Measurements from ENCODE around the gene SUSD2.

The SUSD2 gene

DNA sequence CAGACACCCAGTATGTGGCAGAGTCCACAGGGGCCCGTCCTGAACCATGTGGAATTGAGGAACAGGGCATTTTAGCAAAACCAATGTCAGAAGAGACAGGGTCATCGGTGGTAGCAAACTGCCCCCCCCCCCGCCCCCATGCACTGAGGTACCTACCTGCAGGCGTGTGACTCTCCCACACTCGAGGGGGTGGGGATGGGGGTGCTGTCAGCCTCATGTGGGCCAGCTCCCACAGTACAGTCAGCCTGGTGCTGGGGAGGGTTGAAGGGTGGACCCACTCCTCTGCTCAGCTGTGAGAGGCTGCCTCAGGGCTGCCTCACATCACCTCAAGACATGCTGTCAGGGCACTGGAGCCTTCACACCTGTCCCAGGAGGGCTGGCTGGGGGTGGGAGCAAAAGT, 10.7 kb upstream of the SUSD2 start:
- TF ChIP-seq SNAI2 (CRISPR knock-in tag; IDR thresholded peaks at IDR 0.05) (no peak), ESRRG (CRISPR knock-in tag; IDR thresholded peaks at IDR 0.05) (no peak)
- no peak for ATAC-seq

DNA sequence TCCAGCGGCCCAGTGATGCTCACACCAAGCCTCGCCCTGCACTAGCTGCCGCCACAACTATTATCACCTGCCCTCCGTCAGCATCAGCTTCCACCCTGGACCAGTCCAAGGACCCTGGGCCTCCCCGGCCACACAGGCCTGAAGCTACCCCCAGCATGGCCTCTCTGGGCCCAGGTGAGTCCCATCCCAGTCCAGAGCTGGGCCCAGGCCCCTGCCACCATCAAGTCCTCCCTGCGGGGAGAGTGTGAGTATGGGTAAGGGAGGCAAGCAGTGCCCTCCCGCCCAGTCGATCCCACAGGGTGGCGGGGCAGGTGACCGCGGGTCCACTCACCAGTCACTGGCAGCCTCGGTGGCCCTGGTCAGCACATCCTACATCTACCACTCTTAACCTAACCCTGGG, 9.5 kb upstream of the SUSD2 start:
- no peak for ATAC-seq
- TF ChIP-seq PPARA (CRISPR knock-in tag; IDR thresholded peaks at IDR 0.05; ENCODE audit: borderline replicate concordance) (no peak), TCF4 (CRISPR knock-in tag; IDR thresholded peaks at IDR 0.05; ENCODE audit: borderline replicate concordance) (no peak), ZNF8 (CRISPR knock-in tag; IDR thresholded peaks at IDR 0.05) (no peak), OSR1 (CRISPR knock-in tag; IDR thresholded peaks at IDR 0.05) (no peak), ZFP30 (CRISPR knock-in tag; IDR thresholded peaks at IDR 0.05) (no peak), SNAI2 (CRISPR knock-in tag; IDR thresholded peaks at IDR 0.05) (no peak)
- TF ChIP-seq, protein P1, sequence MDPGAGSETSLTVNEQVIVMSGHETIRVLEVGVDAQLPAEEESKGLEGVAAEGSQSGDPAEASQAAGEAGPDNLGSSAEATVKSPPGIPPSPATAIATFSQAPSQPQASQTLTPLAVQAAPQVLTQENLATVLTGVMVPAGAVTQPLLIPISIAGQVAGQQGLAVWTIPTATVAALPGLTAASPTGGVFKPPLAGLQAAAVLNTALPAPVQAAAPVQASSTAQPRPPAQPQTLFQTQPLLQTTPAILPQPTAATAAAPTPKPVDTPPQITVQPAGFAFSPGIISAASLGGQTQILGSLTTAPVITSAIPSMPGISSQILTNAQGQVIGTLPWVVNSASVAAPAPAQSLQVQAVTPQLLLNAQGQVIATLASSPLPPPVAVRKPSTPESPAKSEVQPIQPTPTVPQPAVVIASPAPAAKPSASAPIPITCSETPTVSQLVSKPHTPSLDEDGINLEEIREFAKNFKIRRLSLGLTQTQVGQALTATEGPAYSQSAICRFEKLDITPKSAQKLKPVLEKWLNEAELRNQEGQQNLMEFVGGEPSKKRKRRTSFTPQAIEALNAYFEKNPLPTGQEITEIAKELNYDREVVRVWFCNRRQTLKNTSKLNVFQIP (CRISPR knock-in tag; IDR thresholded peaks at IDR 0.05; ENCODE audit: borderline replicate concordance, low read depth) = no peak
- TF ChIP-seq, protein P2, sequence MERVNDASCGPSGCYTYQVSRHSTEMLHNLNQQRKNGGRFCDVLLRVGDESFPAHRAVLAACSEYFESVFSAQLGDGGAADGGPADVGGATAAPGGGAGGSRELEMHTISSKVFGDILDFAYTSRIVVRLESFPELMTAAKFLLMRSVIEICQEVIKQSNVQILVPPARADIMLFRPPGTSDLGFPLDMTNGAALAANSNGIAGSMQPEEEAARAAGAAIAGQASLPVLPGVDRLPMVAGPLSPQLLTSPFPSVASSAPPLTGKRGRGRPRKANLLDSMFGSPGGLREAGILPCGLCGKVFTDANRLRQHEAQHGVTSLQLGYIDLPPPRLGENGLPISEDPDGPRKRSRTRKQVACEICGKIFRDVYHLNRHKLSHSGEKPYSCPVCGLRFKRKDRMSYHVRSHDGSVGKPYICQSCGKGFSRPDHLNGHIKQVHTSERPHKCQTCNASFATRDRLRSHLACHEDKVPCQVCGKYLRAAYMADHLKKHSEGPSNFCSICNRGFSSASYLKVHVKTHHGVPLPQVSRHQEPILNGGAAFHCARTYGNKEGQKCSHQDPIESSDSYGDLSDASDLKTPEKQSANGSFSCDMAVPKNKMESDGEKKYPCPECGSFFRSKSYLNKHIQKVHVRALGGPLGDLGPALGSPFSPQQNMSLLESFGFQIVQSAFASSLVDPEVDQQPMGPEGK (CRISPR knock-in tag; IDR thresholded peaks at IDR 0.05; ENCODE audit: borderline replicate concordance) = no peak

DNA sequence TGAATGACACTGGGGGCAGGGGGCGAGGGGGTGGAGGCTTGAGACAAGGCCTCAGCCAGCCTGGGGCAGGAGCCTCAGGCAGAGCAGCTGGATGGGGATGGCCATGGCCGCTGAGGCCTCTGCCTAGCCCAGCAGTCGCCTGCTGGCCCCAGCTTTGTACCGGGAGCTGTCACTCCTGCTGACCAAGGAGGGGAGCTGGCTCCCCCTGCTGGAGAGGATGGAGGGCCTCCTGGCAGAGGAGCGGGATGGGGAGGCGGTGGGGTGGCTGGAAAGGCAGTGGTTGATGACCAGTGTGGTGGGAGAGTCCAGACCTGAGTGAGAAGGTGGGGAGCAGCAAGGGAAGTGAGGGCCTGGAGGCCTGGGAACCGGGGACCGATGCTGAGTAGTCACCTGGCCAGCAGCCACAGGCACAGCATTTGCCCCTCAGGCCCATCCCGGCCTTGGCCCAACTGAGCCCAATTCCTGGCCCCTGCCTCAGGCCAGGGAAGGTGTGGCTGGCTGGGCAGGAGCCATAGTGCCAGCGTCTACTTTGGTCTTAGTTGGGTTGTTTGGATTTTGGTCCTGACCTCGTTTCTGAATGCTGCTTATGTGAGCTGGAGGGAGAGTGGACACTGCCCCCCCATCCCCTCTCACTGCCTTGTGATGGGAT, 6.0 kb upstream of the SUSD2 start:
- ATAC-seq = peak; percentile 89
- no peak for TF ChIP-seq CSDC2 (CRISPR knock-in tag; IDR thresholded peaks at IDR 0.05)
- no peak for TF ChIP-seq RARB (CRISPR knock-in tag; IDR thresholded peaks at IDR 0.05)
- no peak for TF ChIP-seq PPARA (CRISPR knock-in tag; IDR thresholded peaks at IDR 0.05; ENCODE audit: borderline replicate concordance)
- TF ChIP-seq, protein P2 (CRISPR knock-in tag; IDR thresholded peaks at IDR 0.05; ENCODE audit: borderline replicate concordance) = no peak
- TF ChIP-seq, protein P1 (CRISPR knock-in tag; IDR thresholded peaks at IDR 0.05; ENCODE audit: borderline replicate concordance, low read depth) = no peak
- TF ChIP-seq BACH2 (CRISPR knock-in tag; IDR thresholded peaks at IDR 0.05; ENCODE audit: borderline replicate concordance) = no peak
- TF ChIP-seq TCF4 (CRISPR knock-in tag; IDR thresholded peaks at IDR 0.05; ENCODE audit: borderline replicate concordance) = no peak
- TF ChIP-seq ZNF565 (CRISPR knock-in tag; conservative IDR thresholded peaks at IDR 0.05; ENCODE audit: low read depth) = no peak
- TF ChIP-seq OSR1 (CRISPR knock-in tag; IDR thresholded peaks at IDR 0.05) = no peak
- TF ChIP-seq ZNF8 (CRISPR knock-in tag; IDR thresholded peaks at IDR 0.05) = no peak
- no peak for TF ChIP-seq ARNTL (CRISPR knock-in tag; IDR thresholded peaks at IDR 0.05; ENCODE audit: borderline replicate concordance, low read depth)
- TF ChIP-seq ZC3H10 (CRISPR knock-in tag; IDR thresholded peaks at IDR 0.05) = no peak

DNA sequence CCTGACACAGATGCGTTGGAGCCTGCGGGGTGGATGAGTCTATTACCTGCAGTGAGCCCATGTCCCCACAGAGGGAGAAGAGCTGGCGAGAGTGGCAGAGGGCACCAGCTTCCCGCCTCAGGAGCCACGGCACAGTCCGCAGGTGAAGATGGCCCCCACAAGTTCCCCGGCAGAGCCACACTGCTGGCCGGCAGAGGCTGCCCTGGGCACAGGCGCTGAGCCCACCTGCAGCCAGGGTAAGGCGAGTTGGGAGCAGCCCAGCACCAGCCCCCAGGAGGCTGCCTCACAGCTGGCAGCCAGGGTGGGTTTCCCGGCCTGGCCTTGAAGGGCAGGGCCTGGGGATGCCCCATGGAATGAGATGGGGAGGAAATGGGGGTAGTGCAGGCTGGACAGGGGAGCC, 5.2 kb upstream of the SUSD2 start:
- ATAC-seq = no peak
- TF ChIP-seq ZFP30 (CRISPR knock-in tag; IDR thresholded peaks at IDR 0.05) (no peak), BACH2 (CRISPR knock-in tag; IDR thresholded peaks at IDR 0.05; ENCODE audit: borderline replicate concordance) (no peak), ESRRG (CRISPR knock-in tag; IDR thresholded peaks at IDR 0.05) (no peak), ZNF70 (CRISPR knock-in tag; IDR thresholded peaks at IDR 0.05) (no peak), PPARA (CRISPR knock-in tag; IDR thresholded peaks at IDR 0.05; ENCODE audit: borderline replicate concordance) (no peak), OSR1 (CRISPR knock-in tag; IDR thresholded peaks at IDR 0.05) (no peak), ZNF565 (CRISPR knock-in tag; conservative IDR thresholded peaks at IDR 0.05; ENCODE audit: low read depth) (no peak), CSDC2 (CRISPR knock-in tag; IDR thresholded peaks at IDR 0.05) (no peak), ARNTL (CRISPR knock-in tag; IDR thresholded peaks at IDR 0.05; ENCODE audit: borderline replicate concordance, low read depth) (no peak), SNAI2 (CRISPR knock-in tag; IDR thresholded peaks at IDR 0.05) (no peak)
- TF ChIP-seq, protein P3, sequence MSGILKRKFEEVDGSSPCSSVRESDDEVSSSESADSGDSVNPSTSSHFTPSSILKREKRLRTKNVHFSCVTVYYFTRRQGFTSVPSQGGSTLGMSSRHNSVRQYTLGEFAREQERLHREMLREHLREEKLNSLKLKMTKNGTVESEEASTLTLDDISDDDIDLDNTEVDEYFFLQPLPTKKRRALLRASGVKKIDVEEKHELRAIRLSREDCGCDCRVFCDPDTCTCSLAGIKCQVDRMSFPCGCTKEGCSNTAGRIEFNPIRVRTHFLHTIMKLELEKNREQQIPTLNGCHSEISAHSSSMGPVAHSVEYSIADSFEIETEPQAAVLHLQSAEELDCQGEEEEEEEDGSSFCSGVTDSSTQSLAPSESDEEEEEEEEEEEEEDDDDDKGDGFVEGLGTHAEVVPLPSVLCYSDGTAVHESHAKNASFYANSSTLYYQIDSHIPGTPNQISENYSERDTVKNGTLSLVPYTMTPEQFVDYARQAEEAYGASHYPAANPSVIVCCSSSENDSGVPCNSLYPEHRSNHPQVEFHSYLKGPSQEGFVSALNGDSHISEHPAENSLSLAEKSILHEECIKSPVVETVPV (CRISPR knock-in tag; IDR thresholded peaks at IDR 0.05) = no peak
- TF ChIP-seq, protein P1 (CRISPR knock-in tag; IDR thresholded peaks at IDR 0.05; ENCODE audit: borderline replicate concordance, low read depth) = no peak
- TF ChIP-seq, protein P2 (CRISPR knock-in tag; IDR thresholded peaks at IDR 0.05; ENCODE audit: borderline replicate concordance) = no peak
- TF ChIP-seq, protein P4, sequence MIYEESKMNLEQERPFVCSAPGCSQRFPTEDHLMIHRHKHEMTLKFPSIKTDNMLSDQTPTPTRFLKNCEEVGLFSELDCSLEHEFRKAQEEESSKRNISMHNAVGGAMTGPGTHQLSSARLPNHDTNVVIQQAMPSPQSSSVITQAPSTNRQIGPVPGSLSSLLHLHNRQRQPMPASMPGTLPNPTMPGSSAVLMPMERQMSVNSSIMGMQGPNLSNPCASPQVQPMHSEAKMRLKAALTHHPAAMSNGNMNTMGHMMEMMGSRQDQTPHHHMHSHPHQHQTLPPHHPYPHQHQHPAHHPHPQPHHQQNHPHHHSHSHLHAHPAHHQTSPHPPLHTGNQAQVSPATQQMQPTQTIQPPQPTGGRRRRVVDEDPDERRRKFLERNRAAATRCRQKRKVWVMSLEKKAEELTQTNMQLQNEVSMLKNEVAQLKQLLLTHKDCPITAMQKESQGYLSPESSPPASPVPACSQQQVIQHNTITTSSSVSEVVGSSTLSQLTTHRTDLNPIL (CRISPR knock-in tag; IDR thresholded peaks at IDR 0.05; ENCODE audit: low read depth) = no peak

Measured in SK-N-SH treated with all-trans-retinoic acid at 6 μM for 48 hours (cell line).